Dedifferentiated amniotic fluid mesenchymal stem cell (primary cell): Measurements from ENCODE around the gene BCL2L12.
"Not testable (repeated sequence)": the region's sequence is repeated elsewhere in the genome, so short reads cannot be mapped to it uniquely, and the experiment has no call there.

Experiments
- DNase-seq: peaks from one replicate; pipeline ENCODE4 v3.0.0-alpha.2; 2016; ENCODE audit errors: extremely low spot score

BCL2L12 gene

DNA sequence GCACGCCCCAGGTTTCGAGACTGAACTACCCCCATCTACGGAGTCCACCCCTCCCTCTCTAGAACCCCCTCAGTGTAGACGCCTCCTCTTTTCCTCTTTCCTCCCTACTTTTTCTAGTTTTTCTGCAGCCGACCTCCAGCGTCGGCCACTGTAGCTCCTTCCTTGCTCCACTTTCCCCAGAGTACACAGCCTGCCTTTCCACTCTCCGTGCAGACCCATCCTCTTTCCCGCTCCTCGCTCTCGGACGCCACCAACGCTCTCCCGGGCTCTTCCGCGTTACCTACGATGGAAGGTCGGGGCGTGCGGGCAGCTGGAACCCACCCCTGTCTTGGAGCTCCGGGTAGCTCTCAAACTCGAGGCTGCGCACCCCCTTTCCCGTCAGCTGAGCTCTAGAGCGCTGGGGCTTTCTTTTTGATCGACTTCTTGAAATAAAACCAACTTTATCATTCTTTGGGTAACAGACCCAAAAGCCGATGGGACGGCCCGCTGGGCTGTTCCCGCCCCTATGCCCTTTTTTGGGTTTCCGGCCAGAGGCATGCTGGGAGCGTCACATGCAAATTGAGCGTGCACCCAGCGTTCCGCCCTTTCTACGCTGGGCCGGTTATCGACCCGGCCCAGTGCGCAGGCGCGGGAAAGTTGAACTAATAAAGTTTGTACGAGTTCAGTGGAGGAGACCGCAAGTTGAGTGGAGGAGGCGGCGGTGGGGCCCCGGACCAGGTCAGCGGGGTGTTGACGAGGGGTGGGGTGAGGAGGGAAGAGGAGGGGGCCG, at the start of gene BCL2L12, which contains the start of gene IRF3:
Gene BCL2L12 (plus strand): TSS at position 583 of the 769 bp plus-strand sequence. CDS start 760 bp downstream, outside the sequence.
Gene IRF3 (minus strand): TSS at position 507 of the 769 bp plus-strand sequence. CDS start 1,019 bp downstream, outside the sequence.
- DNase-seq, result peak; percentile 96

- no peak for DNase-seq
These were observed 49.2 kb upstream of the BCL2L12 start for GRCh38 chr19:49616532-49616931.

DNA sequence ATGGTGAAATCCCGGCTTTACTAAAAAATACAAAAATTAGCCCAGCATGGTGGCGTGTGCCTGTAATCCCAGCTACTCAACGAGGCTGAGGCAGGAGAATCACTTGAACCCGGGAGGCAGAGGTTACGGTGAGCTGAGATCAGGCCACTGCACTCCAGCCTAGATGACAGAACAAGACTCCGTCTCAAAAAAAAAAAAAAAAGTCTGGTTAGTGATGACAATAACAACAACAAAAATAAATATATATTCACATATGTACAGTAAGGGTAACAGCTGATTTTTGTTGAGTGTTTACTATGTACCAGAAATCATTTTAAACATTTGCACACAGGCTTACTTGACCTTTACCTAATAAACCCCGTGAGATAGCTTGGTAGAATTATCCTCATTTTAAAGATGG, 48.8 kb upstream of the BCL2L12 start:
- DNase-seq, result no peak

DNA sequence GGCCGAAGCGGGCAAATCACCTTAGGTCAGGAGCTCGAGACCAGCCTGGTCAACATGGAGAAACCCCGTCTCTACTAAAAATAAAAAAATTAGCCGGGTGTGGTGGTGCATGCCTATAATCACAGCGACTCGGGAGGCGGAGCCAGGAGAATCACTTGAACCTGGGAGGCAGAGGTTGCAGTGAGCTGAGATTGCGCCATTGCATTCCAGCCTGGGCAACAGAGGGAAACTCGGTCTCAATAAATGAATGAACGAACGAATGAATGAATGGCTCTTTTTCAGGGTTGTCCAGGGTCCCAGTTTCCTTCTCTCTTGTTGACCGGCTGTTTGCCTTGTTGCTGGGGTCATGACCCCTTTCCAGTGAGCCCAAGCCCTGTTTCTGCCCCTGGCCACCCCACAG, 47.9 kb upstream of the BCL2L12 start:
- not testable (repeated sequence) for DNase-seq

GRCh38 chr19:49624967-49625910, 40.5 kb upstream of the BCL2L12 start:
- no peak for DNase-seq

DNA sequence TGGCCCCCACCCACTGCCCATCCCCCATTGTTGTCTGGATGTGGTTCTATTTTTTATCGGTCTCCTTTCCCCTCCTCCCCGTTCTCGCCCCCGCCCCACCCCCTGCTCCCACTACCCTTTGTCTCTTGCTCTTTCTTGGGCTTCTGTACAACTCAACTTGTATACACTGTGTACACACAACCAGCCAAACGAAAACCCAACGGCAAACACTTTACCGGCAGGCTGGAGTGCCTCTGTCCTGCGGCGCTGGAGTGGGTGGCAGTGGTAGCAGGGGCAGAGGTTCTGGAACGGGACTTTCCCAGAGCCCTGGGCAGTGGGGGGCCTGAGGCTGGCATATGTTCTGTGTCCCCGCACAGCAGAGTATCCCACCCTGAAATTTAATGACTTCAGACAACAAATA, 39.5 kb upstream of the BCL2L12 start:
- DNase-seq, result no peak

DNA sequence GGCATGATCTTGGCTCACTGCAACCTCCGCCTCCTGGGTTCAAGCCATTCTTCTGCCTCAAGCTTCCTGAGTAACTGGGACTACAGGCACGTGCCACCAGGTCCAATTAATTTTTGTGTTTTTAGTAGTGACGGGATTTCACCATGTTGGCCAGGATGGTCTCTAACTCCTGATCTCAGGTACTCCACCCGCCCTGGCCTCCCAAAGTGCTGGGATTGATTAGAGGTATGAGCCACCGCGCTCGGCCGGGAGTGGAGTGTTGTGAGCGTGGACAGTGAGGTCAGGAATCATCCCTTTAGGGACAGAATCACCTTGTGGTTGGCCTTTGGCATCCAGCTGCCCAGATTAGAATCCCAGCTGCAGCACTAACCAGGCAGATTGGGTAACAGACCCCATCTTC, 36.1 kb upstream of the BCL2L12 start:
- DNase-seq, result no peak

DNA sequence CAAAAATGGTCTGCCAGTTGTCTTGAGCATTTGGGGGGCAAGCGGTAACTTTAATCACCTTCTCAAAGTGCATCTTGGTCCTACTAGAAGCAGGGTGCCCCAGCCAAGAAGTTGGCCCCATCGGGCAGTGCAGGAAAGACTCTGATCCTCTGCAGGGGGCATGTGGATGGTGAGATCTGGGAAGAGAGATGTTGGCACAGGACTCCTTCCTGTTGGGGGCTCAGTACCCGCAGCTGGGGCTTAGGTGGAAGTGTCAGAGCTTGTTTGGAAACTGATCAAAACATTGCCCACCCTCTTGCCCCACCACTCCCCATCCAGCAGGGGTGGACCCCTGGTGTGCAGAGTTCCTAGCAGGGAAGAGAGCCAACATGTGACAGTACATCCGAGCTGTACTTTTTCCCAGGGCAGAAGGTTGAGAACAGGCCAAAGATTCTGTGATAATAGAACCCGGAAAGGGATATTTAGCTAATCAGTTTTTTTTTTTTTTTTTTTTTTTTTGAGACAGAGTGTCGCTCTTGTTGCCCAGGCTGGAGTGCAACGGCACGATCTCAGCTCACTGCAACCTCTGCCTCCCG, 34.6 kb upstream of the BCL2L12 start:
- DNase-seq, result no peak

- no peak for DNase-seq
These were observed 34.0 kb upstream of the BCL2L12 start for GRCh38 chr19:49631610-49632192.

DNA sequence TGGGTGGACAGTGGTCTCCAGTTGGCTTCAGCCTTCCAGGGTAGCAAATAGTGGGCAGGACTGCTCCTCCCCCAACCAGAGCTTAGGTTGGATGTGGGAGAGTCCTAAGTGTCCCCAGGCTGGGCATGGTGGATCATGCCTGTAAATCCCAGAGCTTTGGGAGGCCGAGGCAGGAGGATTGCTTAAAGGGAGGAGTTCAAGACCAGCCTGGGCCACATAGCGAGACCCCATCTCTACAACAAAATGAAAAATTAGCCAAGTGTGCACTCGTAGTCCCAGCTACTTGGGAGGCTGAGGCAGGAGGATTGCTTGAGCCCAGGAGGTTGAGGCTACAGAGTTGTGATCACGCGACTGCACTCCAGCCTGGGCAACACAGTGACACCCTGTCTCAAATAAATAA, 33.2 kb upstream of the BCL2L12 start:
- no peak for DNase-seq

DNA sequence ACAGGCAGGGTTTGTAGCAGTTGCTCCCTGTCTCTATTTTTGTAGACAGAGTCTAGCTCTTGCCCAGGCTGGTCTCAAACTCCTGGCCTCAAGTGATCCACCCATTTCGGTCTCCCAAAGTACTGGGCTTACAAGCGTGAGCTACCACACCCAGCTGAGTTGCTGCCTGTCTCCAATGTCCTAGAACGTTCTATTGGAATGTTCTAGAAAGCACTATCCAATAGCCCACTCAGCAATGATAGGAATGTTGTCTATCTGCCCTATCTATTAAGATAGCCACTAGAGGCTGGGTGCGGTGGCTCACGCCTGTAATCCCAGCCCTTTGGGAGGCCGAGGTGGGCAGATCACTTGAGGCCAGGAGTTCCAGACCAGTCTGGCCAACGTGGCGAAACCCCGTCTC, 32.5 kb upstream of the BCL2L12 start:
- not testable (repeated sequence) for DNase-seq

DNA sequence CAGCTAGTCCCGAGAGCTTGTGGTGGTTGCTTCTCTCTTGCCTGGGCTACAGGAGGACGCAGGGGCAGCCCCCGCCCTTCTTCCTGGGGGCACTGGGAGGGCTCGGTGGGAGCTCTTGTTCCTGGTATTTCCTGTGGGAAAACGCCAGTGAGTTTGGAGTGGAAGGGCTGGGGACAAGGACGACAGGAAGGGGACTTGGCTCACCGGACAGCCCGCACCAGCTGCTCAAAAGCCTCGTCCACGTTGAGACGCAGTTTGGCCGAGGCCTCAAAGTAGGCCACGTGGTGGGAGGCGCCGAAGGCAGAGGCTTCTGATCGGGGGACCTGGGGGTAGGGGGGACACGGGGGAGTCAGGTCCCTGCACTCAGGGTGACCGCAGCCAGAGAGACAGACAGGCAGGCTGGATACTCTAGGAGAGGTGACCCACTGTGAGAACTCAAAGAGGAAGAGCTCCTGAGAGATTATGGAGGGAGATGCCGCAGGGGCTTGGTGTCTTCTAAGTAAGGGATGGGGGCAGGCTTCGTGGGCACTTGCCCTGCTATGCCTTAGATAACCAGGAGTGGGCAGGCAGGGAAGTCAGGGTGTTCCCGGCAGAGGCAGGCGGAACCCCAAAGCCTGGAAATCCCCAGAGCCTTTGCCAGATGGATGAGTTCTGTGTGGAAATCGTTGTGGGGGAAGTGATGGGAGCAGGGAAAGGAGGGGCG, 30.1 kb upstream of the BCL2L12 start:
- no peak for DNase-seq

DNA sequence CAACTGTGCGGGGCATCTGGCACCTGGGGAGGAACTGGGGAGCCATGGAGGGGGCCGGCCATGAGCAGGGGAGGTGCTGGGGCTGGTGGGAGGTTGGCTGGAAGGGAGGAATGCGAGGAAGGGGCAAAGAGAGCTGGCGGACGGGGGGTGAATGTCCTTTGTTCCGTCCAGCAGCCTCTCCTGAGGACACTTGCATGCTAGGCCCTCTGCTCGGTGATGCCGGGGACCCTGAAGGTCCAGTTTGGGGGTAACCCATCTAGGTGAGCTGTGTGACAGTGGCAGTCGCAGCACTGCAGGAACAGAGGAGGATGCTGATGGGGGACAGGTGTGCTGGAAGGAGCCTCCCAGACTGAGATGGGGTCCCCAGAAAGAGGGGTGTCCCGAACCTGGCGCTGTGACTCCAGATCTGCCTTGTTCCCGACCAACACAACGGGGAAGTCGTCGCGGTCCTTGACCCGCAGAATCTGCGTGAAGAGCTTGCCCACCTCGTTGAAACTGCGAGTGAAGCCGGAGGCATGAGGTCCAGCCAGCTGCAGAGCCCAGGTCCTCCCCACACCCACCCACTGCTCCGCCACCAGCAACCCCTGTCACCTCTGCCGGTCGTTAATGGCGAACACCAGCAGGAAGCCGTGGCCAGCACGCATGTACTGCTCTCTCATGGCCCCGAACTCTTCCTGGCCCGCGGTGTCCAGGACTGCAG, 29.4 kb upstream of the BCL2L12 start:
- no peak for DNase-seq

DNA sequence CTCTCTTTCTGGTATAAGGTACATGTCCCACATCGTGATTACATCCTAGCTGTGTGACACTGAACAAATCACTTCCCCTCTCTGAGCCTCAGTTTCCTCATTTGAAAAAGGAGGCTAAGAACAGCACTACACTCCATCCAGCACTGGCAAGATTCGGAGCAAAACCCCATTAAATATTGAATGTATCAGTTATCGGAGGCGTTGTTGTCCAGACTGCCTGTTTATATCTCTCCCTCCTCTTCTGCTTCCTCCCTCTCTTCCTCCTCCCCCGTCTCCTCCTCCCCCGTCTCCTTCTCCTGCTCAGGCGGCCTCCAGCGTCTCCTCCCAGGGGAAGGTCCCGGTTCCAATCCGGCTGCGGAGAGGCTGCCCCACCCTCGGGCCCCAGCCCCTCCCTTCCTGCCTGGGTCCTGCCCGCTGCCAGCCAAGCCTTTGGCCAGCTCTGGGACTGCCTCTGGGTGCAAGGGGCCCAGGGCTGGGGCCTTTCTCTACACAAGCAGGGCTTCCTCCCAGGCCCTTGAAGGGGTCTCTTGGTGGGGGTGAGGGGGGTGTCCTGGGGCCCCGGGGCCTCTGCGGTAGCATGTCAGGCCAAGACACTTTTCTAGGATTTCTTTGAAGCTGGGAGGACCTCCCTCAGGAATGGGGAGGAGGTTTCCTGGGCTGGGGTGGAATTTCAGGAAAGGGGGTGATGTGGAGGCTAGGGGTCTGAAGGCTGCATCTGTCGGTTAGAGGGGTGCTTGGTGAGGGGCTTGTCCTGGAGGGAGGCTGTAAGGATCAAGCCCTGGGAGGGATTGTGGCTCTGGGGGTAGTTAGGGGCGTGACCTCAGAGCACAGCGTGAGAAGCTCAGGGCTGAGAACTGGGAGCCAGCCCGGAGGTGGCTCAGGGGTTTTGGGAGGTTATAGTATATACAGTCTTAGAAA, 27.7 kb upstream of the BCL2L12 start:
- peak; percentile 79 for DNase-seq

GRCh38 chr19:49639401-49640112, 26.2 kb upstream of the BCL2L12 start:
- DNase-seq, result no peak

DNA sequence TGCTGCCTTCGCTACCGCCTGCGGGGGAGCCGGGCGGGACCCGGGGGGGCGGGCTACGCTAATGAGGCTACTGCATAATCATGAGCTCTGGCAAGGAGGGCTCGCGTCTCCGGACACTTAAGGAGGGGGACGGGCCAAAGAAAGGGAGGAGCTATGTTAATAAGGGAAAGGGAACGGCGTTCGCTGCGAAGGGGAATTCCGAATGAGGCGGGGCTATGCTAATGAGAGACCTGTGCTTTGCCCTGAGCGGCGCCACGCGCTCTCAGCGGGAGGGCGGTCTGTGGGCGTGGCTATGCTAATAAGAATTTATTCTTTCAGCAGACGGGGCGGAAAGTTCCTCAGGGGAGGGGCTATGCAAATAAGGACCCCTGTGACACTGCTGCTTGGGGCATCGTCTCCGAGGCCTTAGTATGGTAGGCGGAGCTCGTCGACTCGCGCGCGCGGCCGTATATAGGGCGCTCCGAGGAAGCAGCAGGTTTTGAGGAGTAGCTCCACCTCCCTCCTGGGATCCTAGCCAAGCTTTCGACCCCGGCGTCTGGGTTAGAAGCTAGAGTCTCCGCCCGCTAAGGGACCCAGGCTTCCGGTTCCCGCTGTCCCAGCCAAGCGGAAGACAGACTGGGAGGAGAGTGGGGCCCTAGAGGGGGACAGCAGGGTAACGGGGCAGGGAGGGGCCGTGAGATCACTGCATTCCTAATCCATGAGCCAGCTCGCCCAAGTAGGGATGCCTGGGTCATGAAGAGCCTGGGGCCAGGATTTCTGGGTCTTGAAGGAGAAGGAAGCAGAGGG, 25.4 kb upstream of the BCL2L12 start, which contains the start of gene RRAS:
Gene RRAS (minus strand): TSS at position 31 of the 786 bp plus-strand sequence. CDS start 45 bp downstream, outside the sequence.
- DNase-seq, result peak; percentile 100

DNA sequence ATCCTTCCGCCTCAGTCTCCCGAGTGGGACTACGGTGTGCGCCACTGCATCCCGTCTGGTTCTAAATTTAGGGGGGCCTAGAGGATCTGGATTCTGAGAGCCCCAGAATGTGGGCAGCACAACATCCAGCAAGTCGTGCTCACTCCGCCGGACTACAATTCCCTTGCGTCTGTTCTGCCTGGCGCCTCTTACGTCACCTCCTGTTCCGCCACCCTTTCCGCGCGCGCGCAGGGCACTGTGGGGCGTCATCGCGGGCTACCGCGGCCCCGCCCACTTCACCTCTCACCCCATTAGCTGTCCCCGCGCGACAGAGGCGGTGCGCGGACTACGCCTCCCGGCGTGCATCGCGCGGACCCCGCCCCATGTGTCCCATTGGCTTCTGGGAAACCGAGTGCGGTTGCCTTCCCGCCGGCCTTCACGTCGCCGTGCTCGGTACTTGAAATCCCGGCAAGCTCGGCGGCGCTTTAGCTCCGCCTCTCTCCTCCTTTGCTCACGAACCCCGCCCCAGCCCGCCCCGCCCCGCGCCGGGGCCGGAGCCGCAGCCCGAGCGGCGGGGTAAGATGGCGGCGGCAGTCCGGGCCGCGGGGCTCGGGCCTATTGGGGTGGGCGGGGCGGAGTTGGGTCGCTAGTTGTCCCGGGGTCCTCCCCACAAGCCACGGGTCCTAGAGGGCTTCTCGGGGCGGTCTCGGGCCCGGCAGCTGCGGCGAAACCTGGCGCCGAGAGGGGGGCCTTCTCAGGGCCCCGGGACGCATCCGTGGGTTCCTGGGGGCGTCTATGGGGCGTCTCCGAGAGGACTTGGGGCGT, 23.8 kb upstream of the BCL2L12 start, which contains the start of gene SCAF1:
Gene SCAF1 (plus strand): TSS at position 522 of the 804 bp plus-strand sequence. CDS start 2,818 bp downstream, outside the sequence.
- DNase-seq, result peak; percentile 99
